ENCODE measurements around the gene VPS37D. TPM values are rescaled to one million over a fixed set of nuclear protein-coding genes. Genes with fewer than 3 reads are reported as not detected.

VPS37D gene
- total RNA-seq, 1 donor from 2014 or later, result 2.4 TPM

- FAIRE-seq, result no peak
- H3K27me3 ChIP-seq (ENCODE audit: control insufficient read depth, insufficient read depth, low read length), result no peaks in the 10 kb centered on the region
- H3K4me3 ChIP-seq (ENCODE audit: low read depth, low read length), result no peak overlapping the region
- no peak for TF ChIP-seq CTCF (IDR thresholded peaks at IDR 0.05; ENCODE audit: insufficient read depth, low read length, severe bottlenecking)
- DNase-seq (ENCODE audit: low read depth), result no peak
- peaks cover 27% of the 10 kb centered on the region for H3K36me3 ChIP-seq (ENCODE audit: control insufficient read depth, insufficient read depth, low read length)
These were observed 34.6 kb downstream of the VPS37D start for GRCh38 chr7:73702226-73702625.

- peaks cover 23% of the 10 kb centered on the region for H3K36me3 ChIP-seq (ENCODE audit: control insufficient read depth, insufficient read depth, low read length)
- H3K4me3 ChIP-seq (ENCODE audit: low read depth, low read length), result no peak overlapping the region
- no peaks in the 10 kb centered on the region for H3K27me3 ChIP-seq (ENCODE audit: control insufficient read depth, insufficient read depth, low read length)
- TF ChIP-seq CTCF (IDR thresholded peaks at IDR 0.05; ENCODE audit: insufficient read depth, low read length, severe bottlenecking), result no peak
- FAIRE-seq, result no peak
- no peak for DNase-seq (ENCODE audit: low read depth)
These were observed 35.0 kb downstream of the VPS37D start for GRCh38 chr7:73702665-73703064.

GRCh38 chr7:73703225-73703624 is 35.6 kb downstream of the VPS37D start:
- peaks cover 23% of the 10 kb centered on the region for H3K36me3 ChIP-seq (ENCODE audit: control insufficient read depth, insufficient read depth, low read length)

GRCh38 chr7:73703757-73704639 is 36.4 kb downstream of the VPS37D start:
- H3K4me3 ChIP-seq (ENCODE audit: low read depth, low read length), result no peak overlapping the region

More at GRCh38 chr7:73703225-73703624, 35.6 kb downstream of the VPS37D start:
- Histone ChIP-seq H3K4me3 (ENCODE audit: low read depth, low read length) (no peak overlapping the region), H3K27me3 (ENCODE audit: control insufficient read depth, insufficient read depth, low read length) (no peaks in the 10 kb centered on the region)
- no peak for TF ChIP-seq CTCF (IDR thresholded peaks at IDR 0.05; ENCODE audit: insufficient read depth, low read length, severe bottlenecking)
- FAIRE-seq (no peak), DNase-seq (ENCODE audit: low read depth) (no peak)

GRCh38 chr7:73704640-73705550 is 37.3 kb downstream of the VPS37D start:
- H3K36me3 ChIP-seq (ENCODE audit: control insufficient read depth, insufficient read depth, low read length), result peaks cover 17% of the 10 kb centered on the region
- H3K27me3 ChIP-seq (ENCODE audit: control insufficient read depth, insufficient read depth, low read length), result no peaks in the 10 kb centered on the region
- no peak overlapping the region for H3K4me3 ChIP-seq (ENCODE audit: low read depth, low read length)
- FAIRE-seq (peak; percentile 76), DNase-seq (ENCODE audit: low read depth) (peak; percentile 83)
- no peak for TF ChIP-seq CTCF (IDR thresholded peaks at IDR 0.05; ENCODE audit: insufficient read depth, low read length, severe bottlenecking)

More at GRCh38 chr7:73703757-73704639, 36.4 kb downstream of the VPS37D start:
- DNase-seq (ENCODE audit: low read depth), result peak; percentile 13
- peaks cover 20% of the 10 kb centered on the region for H3K36me3 ChIP-seq (ENCODE audit: control insufficient read depth, insufficient read depth, low read length)
- no peak for TF ChIP-seq CTCF (IDR thresholded peaks at IDR 0.05; ENCODE audit: insufficient read depth, low read length, severe bottlenecking)
- no peaks in the 10 kb centered on the region for H3K27me3 ChIP-seq (ENCODE audit: control insufficient read depth, insufficient read depth, low read length)
- FAIRE-seq, result no peak

All from bronchial epithelial cell (primary cell).